NCI-H82 treated with DMSO at 0.1 percent for 48 hours (cell line): Measurements from ENCODE around the gene NFATC1.

Source experiments
- DNase-seq: peaks from one replicate; lab custom pipeline; 2025; ENCODE audit not compliant: unreplicated experiment; lab: John Stamatoyannopoulos, UW

The NFATC1 gene

DNA sequence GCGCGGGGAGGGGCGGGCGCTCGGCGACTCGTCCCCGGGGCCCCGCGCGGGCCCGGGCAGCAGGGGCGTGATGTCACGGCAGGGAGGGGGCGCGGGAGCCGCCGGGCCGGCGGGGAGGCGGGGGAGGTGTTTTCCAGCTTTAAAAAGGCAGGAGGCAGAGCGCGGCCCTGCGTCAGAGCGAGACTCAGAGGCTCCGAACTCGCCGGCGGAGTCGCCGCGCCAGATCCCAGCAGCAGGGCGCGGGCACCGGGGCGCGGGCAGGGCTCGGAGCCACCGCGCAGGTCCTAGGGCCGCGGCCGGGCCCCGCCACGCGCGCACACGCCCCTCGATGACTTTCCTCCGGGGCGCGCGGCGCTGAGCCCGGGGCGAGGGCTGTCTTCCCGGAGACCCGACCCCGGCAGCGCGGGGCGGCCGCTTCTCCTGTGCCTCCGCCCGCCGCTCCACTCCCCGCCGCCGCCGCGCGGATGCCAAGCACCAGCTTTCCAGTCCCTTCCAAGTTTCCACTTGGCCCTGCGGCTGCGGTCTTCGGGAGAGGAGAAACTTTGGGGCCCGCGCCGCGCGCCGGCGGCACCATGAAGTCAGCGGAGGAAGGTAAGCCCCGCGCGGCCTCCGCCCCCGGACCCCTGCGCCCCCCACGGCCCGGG is at the start of gene NFATC1:
TSS of gene NFATC1 (plus strand) at position 170 of the 644 bp plus-strand sequence. CDS start at position 465, 295 bp downstream.
- no peak for DNase-seq

DNA sequence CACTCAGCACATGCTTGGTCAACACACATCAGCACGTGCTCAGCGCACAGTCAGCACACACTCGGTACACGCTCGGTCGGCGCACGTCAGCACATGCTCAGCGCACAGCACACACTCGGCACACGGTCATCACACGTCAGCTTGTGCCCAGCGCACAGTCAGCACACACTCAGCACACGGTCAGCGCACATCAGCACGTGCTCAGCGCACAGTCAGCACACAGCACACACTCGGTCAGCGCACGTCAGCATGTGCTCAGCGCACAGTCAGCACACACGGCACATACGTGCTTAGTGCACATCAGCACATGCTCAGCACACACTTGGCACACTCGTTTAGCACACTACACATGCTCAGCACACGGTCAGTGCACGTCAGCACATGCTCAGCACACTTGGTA is 49.7 kb upstream of the NFATC1 start:
- DNase-seq: no peak

DNA sequence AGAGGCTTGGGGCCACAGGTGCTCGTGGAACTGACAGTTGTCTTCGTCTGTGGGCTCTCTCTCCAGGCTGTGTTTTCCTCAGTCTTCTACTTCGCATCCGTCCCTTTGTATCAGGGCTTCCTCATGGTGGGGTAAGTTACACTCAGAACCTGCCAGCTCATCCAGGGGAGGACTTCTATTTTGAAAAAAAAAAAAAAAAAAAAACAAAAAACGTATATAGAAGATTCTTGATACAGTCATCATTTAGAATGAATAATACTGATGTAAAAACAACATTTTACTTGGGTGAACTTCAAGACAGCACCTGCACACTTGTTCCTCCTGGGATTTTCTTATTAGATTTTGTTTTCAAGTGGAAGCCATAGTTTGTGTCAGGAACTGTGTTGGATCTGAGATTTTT is 47.7 kb upstream of the NFATC1 start:
- no peak for DNase-seq

DNA sequence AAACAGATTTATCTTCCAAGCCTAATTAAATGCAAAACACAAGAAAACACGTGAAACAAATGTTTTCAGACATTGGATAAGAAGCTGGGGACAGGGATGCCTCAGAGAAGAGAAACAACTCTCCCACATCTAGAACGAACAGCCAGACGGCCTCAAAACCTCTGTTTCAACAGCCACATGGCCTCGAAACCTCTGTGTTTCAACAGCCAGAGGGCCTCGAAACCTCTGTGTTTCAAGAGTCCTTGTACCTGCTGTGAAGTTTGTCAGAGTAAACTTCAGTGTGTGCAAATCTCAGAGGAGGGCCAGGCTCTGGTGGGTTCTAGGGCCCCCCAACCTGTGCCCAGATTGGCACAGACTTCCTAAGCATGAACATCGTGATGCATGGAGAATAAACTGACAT is 43.3 kb upstream of the NFATC1 start:
- no peak for DNase-seq

DNA sequence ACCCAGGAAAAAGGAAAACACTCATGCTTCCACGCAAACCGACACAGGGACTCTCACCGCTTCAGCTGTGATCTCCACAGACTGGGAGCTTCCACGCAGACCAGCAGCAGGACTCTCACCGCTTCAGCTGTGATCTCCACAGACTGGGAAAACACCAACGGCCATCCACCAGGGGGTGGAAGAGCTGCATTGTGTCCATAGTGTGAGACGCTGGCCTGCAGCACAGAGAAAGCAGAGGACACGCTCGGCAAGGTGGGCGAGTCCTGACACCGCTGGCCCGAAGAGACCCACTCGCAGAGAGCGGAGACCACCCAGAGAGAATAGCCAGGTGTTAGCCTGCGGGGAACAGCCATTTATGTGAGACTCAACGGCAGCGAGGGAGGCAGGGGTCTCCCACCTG is 42.5 kb upstream of the NFATC1 start:
- no peak for DNase-seq

DNA sequence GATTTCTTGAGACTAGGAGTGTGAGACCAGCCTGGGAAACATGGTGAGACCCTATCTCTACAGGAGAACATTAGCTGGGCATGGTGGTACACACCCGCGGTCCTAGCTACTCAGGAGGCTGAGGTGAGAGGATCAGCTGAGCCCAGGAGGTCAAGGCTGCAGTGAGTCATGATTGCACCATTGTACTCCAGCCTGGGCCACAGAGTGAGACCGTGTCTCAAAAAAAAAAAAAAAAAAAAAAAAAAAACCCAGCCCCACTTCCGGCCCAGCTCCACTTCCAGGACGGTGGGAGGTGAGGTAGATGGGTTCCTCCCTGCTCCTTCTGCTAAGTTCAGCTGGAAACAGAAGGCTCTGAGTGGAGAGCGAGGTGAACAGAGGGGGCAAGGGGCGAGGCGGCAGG is 41.4 kb upstream of the NFATC1 start:
- DNase-seq: no peak

DNA sequence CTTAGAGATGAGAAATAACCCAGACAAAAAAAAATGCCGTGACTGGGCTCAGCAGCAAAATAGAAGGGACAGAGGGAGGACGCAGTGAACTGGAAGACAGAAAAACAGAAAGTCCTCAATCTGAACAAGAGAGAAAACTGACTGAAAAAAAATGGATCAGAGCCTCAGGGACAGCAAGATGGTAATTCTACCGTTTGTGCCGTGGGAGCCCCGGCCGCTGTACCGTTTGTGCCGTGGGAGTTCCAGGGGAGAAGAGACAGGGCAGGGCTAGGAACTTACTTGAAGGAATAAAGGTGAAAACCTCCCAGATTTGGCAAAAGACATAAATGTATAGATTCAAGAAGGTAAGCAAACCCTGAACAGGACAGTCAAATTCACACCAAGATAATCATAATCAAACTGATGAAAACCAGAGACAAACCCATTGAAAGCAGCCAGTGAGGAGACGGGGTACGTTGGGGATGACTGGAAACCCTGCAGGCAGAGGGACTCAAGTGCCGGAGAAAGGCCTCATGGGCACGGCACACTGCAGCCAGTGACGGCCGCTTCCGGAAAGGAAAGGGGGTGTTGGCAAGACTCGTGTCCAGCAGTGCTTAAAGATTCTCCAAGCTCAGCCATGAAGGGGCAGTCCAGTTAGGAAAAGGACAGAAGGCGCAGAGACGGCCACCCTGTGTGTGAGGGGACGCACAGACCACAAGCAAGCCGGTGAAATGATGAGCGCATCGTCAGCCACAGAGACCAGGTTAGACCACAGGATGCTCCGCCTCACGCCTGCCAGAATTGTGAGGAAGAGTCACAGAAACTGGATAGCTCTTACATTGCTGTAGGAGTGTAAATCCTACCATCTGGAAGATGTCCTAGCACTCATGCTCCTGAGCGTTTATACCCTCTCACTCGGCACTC is 40.0 kb upstream of the NFATC1 start:
- DNase-seq: no peak

DNA sequence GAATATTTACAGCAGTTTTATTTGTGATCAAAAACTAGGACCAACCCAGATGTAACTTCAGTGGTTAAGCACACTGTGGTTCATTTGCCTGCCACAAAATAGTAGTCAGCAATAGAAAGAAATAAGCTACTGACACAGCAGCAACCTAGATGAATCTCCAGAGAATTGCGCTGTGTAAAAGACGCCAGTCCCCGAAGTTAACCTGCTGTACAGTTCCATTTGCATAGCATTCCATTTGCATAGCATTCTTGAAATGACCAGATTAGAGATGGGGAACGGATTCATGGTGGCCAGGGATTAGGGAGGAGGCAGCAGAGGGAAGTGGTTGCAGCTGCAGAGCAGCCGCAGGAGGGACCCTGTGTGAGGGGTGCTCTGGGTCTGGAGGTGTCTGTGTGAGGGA is 39.3 kb upstream of the NFATC1 start:
- DNase-seq: no peak

DNA sequence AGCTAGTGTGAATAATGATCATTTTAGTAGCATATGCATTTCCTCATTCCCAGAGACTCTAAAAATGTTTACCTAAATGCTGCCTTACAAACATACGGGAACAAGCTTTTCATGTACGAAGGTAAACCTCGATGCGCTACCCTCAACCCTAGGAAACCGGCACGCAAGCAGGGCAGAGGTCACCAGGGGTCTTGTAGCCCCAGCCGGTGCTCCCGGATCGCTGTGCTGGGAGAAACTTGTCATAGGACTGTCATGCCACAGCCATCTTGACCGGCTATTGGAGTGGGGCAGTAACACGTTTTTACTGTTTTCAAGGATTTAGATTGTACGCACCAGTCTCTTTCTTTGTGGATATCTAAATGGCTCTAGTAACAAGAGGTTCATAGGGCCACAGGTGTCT is 34.8 kb upstream of the NFATC1 start:
- DNase-seq: no peak

DNA sequence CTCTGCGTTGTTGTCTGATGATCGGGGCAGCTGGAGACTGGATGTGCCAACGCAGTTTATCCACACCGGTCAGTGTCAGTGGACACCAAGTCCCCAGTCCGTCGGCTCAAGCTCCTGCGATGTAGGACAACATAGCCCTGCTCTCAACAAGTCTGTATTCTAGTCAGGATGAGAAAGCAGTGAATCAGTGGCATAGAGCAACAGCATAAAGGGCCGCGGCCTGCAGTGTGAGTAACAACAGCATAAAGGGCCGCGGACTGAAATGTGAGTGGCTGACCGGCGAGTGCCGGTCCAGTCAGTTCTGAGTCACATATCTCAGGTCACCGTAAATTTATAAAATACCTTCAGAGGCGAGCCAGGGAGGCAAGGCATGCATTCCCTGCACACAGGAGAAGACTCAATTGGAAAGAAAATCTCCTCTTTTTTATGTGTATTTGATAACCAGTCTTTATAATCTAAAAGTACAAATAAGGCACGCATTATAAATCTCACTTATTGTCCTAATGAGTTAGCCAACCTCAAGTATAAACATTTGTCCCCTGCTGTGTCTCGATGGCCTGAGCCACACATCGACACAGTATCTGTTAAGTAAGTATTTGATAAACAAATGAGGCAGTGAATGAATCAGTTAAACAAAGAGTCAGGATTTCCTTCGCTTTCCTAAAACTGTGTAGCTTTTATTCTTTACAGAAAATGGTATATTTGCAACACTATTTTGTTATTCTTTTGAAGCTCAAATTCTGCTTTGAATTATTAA is 33.8 kb upstream of the NFATC1 start:
- DNase-seq: no peak

DNA sequence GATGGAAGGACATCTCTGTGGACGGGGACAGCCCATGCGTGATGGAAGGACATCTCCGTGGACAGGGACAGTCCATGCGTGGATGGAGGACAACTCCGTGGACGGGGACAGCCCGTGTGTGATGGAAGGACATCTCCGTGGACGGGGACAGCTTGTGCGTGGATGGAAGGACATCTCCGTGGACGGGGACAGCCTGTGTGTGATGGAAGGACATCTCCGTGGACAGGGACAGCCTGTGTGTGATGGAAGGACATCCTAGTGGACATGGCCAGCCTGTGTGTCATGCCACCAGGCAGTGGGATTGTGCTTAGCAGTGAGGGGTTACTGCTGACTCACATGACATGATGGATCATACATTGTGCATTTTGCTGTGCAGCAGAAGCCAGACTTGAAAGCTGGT is 30.0 kb upstream of the NFATC1 start:
- DNase-seq: no peak

DNA sequence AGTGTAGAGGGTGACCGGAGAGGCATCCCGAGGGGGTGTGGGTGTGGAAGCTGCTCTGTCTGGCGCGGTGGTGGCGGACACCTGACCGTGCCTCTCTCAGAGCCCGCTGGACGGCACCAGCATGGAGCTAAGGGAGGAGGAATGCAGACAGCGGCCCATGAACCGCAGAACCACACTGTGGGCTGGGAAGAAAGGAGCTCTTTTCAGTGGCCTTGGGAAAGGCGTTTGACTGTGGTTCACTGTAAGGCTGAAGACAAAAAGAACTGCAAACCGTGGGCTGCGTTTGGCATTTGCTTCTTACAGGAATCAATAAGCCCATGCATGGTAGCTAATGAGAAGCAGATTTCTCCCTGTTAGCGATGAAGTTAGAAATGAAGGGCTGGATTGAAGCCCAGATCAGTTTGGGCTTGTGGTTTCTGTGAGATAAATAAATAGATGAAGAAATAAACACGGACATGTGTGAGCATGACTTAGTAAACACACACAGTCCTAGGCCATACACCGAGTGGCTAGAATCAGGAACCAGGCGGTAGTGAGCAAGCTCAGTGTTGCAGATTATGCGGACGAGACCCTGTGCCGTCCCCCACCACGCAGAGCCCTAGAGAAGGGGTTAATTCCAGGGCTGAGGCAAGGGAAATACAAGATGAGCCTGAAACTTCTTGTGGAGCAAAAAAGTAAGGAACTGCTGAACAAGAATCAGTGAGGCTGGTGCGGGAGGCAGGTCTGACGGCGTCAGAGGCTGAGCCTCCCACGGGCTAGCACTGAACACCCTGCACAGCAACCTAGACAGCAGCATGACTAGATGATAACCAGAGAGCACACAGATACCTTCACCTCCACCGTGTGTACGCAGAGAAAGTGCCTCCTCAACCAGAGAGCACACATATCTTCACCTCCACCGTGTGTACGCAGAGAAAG is 29.3 kb upstream of the NFATC1 start:
- DNase-seq: no peak

DNA sequence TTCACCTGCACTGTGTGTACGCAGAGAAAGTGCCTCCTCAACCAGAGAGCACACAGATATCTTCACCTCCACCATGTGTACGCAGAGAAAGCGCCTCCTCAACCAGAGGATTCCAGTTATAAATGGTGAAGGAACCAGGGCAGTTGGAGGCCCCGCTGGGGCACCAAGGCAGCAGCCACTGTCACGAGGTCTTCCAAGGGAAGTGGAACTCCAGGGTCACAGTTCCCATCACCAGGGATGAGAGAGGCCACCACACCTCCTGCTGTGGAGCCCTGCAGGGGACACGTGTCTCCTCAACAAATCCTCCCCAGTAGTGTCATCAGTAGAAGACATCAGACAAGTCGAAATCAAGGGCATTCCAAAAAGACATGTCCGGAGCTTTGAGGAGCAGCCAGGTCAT is 28.2 kb upstream of the NFATC1 start:
- DNase-seq: no peak

DNA sequence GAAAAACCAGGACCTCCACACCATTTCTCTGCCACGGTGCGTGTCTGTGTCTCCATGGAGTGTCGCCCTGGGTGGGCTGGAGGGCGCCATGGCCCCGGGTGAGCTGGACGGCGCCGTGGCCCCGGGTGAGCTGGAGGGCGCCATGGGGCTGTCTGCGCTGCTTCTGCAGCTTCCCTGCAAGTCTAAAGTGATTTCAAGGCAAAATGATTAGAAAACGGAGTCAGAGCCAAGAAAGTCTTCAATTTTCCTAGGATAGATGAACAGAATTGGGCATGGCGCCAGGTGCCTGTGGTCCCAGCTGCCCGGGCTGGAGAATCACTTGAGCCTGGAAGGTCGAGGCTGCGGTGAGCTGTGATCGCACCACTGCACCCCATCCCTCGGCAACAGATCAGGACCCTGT is 27.7 kb upstream of the NFATC1 start:
- no peak for DNase-seq

DNA sequence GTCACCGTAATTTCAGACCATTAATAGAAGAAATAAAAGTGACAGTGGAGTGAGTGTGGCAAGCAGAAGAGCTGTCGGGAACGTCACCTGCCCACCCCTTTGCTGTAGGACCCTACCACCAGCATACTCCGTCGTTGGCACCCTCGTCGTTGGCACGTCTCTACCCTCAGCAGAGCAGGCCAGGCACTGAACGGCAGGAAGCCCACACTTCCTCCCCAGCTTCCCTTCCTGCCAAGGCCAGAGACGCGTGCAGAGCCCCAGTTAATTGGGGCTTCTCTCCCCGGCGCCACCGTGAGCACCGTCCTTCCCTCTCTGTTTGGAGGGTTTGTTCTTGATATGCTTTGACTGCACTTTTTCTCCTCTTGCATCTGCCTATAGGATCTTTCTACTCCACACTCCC is 27.0 kb upstream of the NFATC1 start:
- no peak for DNase-seq

DNA sequence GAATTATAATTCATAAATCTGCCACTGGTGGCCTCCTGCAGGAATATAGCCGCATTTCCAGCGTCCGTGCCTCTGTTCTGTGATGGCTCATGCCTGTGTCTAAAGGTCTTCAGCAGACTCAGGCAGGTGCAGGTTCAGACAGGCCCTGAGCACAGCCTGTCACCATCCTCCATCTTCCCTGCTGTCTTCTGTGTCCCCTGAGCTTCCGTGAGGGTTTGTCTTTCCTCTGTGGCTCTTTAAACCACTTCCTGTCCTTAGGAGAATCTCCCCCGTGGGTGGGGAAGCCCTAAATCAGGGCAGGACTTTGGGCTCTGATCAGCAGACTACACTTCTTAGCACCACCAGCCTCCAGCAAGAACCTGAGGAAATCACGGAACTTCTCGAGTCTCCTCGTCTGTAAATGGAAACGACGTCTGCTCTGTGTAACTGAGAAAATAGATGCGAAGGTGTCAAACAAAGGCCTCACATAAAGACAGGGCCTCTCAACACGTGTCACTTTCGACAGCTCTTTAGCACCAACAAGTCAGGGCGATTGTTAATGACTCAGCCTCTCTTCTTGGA is 24.1 kb upstream of the NFATC1 start:
- DNase-seq: no peak

DNA sequence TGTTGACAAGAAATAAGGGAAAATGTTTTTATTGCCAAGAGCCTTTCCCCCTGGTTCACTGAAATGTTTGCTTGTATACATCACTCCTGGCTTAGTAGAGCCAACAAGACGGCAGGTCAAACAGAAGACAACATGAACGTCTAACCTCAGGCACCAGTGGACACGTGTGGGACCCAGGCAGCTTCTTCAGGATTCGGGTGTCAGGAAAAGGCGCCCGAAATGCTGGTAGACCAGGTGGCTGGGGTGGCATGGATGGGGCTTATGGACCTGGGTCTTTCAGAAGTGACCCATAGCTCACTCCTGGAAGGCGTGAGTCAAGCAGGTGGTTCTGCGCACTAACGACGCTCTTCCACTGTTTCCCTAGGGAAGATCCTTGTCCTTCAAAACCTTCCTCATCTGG is 23.3 kb upstream of the NFATC1 start:
- DNase-seq: no peak

DNA sequence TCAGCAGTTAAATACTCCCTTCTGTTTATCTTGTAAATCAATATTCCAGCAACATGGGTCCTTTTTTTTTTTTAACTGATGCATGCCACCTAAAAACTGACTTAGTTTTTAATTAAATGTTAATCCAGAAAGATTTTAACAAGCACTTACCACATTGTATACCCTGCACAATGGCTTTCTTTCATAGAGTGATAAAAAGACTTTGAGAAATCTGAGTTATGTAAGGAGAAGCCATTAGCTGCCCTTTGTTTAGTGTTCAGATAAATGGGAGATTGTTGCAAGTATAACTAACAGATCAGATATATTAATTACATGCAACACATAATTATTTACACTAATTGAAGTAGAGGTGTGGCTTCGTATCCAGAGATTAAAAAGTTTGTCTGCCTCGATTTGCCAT is 22.7 kb upstream of the NFATC1 start:
- no peak for DNase-seq

DNA sequence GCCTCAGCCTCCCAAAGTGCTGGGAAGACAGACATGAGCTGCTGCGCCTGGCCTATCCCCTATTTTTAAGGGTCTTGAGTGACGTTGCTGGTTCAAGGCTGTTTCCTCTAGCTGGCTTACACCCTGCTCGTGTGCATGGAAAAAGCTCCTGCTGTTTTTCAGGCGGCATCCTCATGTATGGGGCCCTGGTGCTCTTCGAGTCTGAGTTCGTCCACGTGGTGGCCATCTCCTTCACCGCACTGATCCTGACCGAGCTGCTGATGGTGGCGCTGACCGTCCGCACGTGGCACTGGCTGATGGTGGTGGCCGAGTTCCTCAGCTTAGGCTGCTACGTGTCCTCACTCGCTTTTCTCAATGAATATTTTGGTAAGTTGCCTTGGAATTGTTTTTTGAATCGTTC is 22.0 kb upstream of the NFATC1 start:
- no peak for DNase-seq

DNA sequence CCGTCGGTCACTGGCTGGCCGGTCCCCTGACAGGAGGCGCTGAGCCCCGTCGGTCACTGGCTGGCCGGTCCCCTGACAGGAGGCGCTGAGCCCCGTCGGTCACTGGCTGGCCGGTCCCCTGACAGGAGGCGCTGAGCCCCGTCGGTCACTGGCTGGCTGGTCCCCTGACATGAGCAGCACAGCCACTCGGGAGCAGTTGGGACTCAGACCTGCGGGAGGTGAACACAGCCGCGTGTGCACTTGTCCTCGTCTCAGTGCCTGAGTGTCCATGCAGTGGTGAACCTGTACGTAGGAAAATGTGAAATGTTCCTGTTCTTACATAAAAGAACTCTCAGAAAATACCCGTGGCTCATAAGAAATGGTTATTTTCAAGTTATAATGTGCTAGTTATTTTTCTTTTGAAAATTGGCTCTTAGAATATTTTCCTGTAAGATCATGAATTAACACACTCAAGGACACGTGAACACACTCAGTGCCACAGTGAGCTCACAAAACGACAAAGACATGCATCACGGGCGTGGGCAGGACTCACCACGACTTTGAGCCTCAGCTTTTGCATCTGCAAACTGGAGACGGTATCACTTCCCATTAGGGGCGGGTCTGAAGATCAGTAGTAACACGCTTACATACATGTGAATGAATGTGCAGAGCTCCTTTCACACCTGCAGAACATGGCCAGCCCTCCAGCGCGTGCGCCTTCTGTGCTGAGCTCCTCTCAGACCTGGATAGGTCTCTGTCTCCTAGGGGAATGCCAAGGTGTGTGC is 21.1 kb upstream of the NFATC1 start:
- DNase-seq: no peak
